Brain microvascular endothelial cell (primary cell): ENCODE results near the gene MTCH1.

Experiments
- DNase-seq: peaks from one replicate; pipeline ENCODE4 v3.0.0-alpha.2; 2020
- H3K27ac ChIP-seq: fragments of 250-450 bp; sonication (Bioruptor Pico); 2 replicates; pipeline ENCODE4 v1.5.1; 2020; ENCODE audit warnings: mild to moderate bottlenecking, moderate library complexity
- H3K27me3 ChIP-seq: fragments of 250-450 bp; sonication (Bioruptor Pico); replicated peaks from 2 replicates; pipeline ENCODE4 v1.5.1; 2020; ENCODE audit warnings: mild to moderate bottlenecking
- H3K36me3 ChIP-seq: fragments of 250-450 bp; sonication (Bioruptor Pico); replicated peaks from 2 replicates; pipeline ENCODE4 v1.5.1; 2020; ENCODE audit warnings: mild to moderate bottlenecking
- H3K4me3 ChIP-seq: 2 replicates; pipeline ENCODE4 v1.5.1; 2011; ENCODE audit warnings: low read depth, mild to moderate bottlenecking, control low read depth, low read length, moderate library complexity
- in situ Hi-C: cut with HindIII; loops from 2 replicates; pipeline ENCODE4 v1.10.0; 2017; ENCODE audit warnings: low sequenced_read_pairs, low pct_ligation_motif_present
- TF ChIP-seq, protein P1 (sequence below): IDR thresholded peaks from 2 replicates; pipeline ENCODE4 v1.5.1; 2011; ENCODE audit warnings: low read depth, mild to moderate bottlenecking, moderate library complexity, low read length, control low read depth, inconsistent platforms; ENCODE audit errors: missing control alignments

MTCH1 gene

DNA sequence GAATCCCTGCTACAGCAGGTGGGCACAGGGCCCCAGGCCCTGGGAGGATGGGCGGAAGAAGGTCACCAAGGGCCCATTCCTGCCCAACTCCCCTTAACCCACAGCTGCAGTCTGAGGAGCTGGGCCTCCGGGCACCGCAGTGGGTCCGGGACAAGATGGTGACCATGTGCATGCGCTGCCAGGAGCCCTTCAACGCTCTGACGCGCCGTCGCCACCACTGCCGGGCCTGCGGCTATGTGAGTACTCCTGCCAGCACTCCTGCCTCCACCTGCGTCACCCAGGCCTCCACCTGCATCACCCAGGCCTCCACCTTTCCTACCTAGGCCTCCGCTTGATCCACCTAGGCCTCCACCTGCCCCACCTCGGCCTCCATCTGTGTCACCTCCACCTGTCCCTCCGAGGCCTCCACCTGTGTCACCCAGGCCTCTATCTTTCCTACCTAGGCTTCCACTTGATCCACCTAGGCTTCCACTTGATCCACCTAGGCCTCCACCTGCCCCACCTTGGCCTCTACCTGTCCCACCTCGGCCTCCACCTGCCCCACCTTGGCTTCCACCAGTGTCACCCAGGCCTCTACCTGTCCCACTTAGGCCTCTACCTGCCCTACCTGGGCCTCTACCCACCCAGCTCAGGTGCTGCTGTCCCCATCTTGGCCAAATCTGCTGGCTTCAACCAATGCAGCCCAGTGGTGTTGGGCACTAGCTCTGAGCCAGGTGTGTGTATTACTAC is 36.3 kb upstream of the MTCH1 start:
- no peaks in the 10 kb centered on the region for H3K27me3 ChIP-seq
- H3K27ac ChIP-seq, result no peak overlapping the region
- in situ Hi-C loops, result loop anchor here (25.0 kb wide), 1 partner anchor 260 kb away; no protein-coding TSS in a partner anchor
- H3K36me3 ChIP-seq, result no peaks in the 10 kb centered on the region
- no peak for DNase-seq
- no peak overlapping the region for H3K4me3 ChIP-seq
- TF ChIP-seq, protein P1, sequence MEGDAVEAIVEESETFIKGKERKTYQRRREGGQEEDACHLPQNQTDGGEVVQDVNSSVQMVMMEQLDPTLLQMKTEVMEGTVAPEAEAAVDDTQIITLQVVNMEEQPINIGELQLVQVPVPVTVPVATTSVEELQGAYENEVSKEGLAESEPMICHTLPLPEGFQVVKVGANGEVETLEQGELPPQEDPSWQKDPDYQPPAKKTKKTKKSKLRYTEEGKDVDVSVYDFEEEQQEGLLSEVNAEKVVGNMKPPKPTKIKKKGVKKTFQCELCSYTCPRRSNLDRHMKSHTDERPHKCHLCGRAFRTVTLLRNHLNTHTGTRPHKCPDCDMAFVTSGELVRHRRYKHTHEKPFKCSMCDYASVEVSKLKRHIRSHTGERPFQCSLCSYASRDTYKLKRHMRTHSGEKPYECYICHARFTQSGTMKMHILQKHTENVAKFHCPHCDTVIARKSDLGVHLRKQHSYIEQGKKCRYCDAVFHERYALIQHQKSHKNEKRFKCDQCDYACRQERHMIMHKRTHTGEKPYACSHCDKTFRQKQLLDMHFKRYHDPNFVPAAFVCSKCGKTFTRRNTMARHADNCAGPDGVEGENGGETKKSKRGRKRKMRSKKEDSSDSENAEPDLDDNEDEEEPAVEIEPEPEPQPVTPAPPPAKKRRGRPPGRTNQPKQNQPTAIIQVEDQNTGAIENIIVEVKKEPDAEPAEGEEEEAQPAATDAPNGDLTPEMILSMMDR, result no peak

DNA sequence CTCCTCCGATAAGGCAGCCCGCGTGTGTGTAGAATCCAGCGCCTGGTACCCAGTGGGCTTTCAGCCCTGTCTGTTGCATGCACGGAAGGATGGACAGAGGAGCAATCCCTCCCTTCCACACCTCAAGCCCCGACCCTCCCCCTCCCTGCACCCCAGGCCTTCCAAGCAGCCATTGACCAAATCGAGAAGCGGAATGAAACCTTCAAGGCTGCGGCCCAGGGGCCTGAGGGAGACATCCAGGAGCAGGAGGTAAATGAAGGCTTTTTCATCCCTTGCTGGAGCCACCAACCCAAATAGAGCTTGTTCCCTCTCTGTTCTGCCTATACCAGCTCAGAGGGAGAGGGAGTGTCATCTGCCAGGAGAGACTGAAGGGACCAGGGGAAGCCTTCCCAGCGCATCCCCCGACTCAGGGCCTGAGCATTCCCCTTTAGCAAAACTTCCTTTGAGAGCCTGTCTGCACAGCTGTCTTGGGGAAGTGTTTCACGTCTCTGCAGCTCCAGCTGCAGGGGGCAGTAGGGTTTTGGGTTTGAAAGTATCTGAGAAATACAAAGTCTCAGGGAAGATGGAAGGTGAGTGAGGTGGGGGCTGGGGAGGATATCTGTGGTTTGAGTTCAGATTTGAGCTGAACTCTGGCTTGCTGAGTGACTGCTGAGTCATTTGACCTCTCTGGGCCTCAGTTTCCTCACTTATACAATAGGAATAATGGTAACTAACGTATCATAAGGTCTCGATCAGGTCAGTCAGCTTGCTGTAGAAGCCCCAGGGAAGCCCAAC is 35.5 kb upstream of the MTCH1 start:
- peak; percentile 44 for DNase-seq
- Histone ChIP-seq H3K4me3 (no peak overlapping the region), H3K27ac (no peak overlapping the region), H3K27me3 (no peaks in the 10 kb centered on the region), H3K36me3 (no peaks in the 10 kb centered on the region)
- TF ChIP-seq, protein P1, result peak; percentile 81
- in situ Hi-C loops, result loop anchor here (25.0 kb wide), 1 partner anchor 259 kb away; no protein-coding TSS in a partner anchor

DNA sequence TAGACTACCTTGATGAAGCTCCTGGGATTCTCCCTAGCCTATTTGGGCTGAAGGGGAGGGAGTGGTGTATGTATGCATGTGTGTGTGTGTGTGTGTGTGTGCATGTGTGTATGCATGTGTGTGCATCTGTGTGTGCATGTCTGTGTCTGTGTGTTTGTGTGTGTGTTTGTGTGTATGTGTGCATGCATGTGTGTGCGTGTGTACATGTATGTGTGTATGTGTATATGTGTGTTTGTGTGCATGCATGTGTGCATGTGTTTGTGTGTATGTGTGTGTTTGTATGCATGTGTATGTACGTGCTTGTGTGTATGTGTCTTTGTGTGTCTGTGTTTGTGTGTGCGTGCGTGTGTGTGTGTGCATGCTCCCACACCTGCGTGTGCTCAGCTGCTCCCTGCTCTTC is 34.8 kb upstream of the MTCH1 start:
- no peak overlapping the region for H3K4me3 ChIP-seq
- TF ChIP-seq, protein P1, result no peak
- H3K27me3 ChIP-seq, result no peaks in the 10 kb centered on the region
- no peak overlapping the region for H3K27ac ChIP-seq
- H3K36me3 ChIP-seq, result no peaks in the 10 kb centered on the region
- DNase-seq, result no peak
- in situ Hi-C loops, result loop anchor here (25.0 kb wide), 1 partner anchor 259 kb away; no protein-coding TSS in a partner anchor

DNA sequence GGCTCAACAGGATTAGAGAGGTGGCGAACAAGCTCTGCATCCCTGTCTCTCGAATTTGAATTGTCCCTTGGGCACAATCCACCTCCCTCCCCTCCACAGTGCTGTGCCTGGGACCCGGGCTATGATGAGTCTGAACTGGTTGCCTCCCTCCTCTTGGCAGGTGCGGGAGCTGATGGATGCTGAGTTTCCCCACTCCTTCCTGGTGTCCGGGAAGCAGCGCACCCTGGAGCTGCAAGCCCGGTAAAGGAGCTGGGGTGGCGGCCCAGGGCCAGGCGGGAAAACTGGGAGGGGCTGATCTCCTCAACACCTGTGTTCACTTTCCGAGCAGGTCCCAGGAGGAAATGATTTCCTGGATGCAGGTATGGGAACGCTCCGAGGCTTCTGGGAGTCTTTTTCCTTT is 34.4 kb upstream of the MTCH1 start:
- no peak overlapping the region for H3K4me3 ChIP-seq
- no peaks in the 10 kb centered on the region for H3K36me3 ChIP-seq
- DNase-seq, result no peak
- no peaks in the 10 kb centered on the region for H3K27me3 ChIP-seq
- TF ChIP-seq, protein P1, result no peak
- in situ Hi-C loops, result loop anchor here (25.0 kb wide), 1 partner anchor 258 kb away; no protein-coding TSS in a partner anchor
- no peak overlapping the region for H3K27ac ChIP-seq

DNA sequence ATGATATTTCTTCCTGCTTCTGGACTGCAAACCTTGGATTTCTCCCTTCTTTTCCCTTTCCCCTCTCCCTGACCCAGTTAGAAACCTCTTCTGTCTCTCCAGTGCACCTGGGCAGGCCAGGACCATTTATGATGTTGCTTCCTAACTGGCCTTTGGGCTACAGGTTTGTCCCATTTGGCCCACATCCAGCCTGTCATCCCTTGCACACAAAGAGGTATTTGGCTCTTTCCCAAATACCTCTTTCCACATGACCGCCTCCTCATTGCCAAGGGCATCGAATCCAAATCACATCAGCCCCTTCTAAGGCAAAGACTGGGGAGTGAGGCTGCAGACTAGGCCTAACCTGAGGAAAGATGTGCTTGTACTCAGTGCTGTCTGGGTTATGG is 33.1 kb upstream of the MTCH1 start:
- in situ Hi-C loops, result loop anchor here (25.0 kb wide), 1 partner anchor 257 kb away; no protein-coding TSS in a partner anchor
- TF ChIP-seq, protein P1, result no peak
- Histone ChIP-seq H3K27ac (no peak overlapping the region), H3K4me3 (no peak overlapping the region), H3K27me3 (no peaks in the 10 kb centered on the region), H3K36me3 (no peaks in the 10 kb centered on the region)
- no peak for DNase-seq
